8988T (cell line): ENCODE measurements around the gene FHL3.
A peak's percentile ranks its signal among the peaks of the same experiment; 100 is the strongest.

ENCODE experiments used
- DNase-seq: peaks from one replicate; pipeline ENCODE4 v3.0.0; 2011

The FHL3 gene

GRCh38 chr1:38005195-38006007, at the start of gene FHL3:
FHL3 (minus strand) TSS chr1:38005514; CDS start chr1:37999412, 6,102 bp downstream.
- DNase-seq, result peak; percentile 44

- DNase-seq, result no peak
Measured at GRCh38 chr1:38053416-38054091, 48.2 kb upstream of the FHL3 start.

GRCh38 chr1:38052750-38053415, 47.6 kb upstream of the FHL3 start:
- no peak for DNase-seq

GRCh38 chr1:38051079-38051543, 45.8 kb upstream of the FHL3 start:
- no peak for DNase-seq

GRCh38 chr1:38050397-38051078, 45.2 kb upstream of the FHL3 start:
- DNase-seq, result no peak

- DNase-seq, result no peak
Measured at GRCh38 chr1:38047603-38048141, 42.4 kb upstream of the FHL3 start.

- peak; percentile 96 for DNase-seq
Measured at GRCh38 chr1:38046884-38047602, 41.7 kb upstream of the FHL3 start.

GRCh38 chr1:38046333-38046883, 41.1 kb upstream of the FHL3 start, which contains the start of gene POU3F1:
POU3F1 (minus strand) TSS chr1:38046793; CDS start chr1:38046743, 50 bp downstream.
- DNase-seq, result no peak

GRCh38 chr1:38045401-38046332, 40.4 kb upstream of the FHL3 start:
- no peak for DNase-seq

GRCh38 chr1:38044221-38045215, 39.2 kb upstream of the FHL3 start:
- no peak for DNase-seq

GRCh38 chr1:38043036-38043747, 37.9 kb upstream of the FHL3 start:
- DNase-seq, result no peak

GRCh38 chr1:38041936-38042834, 36.9 kb upstream of the FHL3 start:
- no peak for DNase-seq

- DNase-seq, result no peak
Measured at GRCh38 chr1:38039331-38040088, 34.2 kb upstream of the FHL3 start.

- DNase-seq, result no peak
Measured at GRCh38 chr1:38038861-38039260, 33.5 kb upstream of the FHL3 start.

- no peak for DNase-seq
Measured at GRCh38 chr1:38037221-38037939, 32.1 kb upstream of the FHL3 start.

GRCh38 chr1:38034871-38035270, 29.6 kb upstream of the FHL3 start:
- DNase-seq, result no peak
